Stomach (tissue), 9 donors: ENCODE data around the gene MTRFR. TPM values are rescaled to one million over a fixed set of nuclear protein-coding genes. Genes with fewer than 3 reads are reported as not detected.

ENCODE experiments used
- DNase-seq, 2 donors: peaks; one replicate each; pipeline versions ENCODE4 v3.0.0 to v3.0.0-alpha.2; 2013 to 2019
- H3K27ac ChIP-seq, 5 donors: fragments of 200-600 bp in 4 of 5; sonication (generic) in 4 of 5; one replicate each; pipeline ENCODE4 v1.5.1; 2013 to 2019; ENCODE audit warnings: mild to moderate bottlenecking in 1 of 5, moderate library complexity in 1 of 5
- H3K27me3 ChIP-seq, 3 donors: fragments of 200-600 bp; sonication (generic); one replicate each; pipeline ENCODE4 v1.5.1; 2017 to 2019; ENCODE audit warnings: mixed run types in 1 of 3
- H3K36me3 ChIP-seq, 4 donors: fragments of 200-600 bp; sonication (generic); 1 replicate in 3 of 4; 2 replicates in 1 of 4; pipeline ENCODE4 v1.5.1; 2016 to 2019
- H3K4me1 ChIP-seq, 4 donors: fragments of 200-600 bp; sonication (generic); one replicate each; pipeline ENCODE4 v1.5.1; 2016 to 2019
- H3K4me3 ChIP-seq, 4 donors: fragments of 200-600 bp; sonication (generic) in 3 of 4; one replicate each; pipeline ENCODE4 v1.5.1; 2016 to 2019; ENCODE audit warnings: mild to moderate bottlenecking in 1 of 4
- H3K9me3 ChIP-seq, 4 donors: fragments of 200-600 bp; sonication (generic); one replicate each; pipeline ENCODE4 v1.5.1; 2016 to 2019
- EP300 ChIP-seq: sonication (generic); formaldehyde crosslinking; IDR thresholded peaks from one replicate; pipeline ENCODE4 v1.6.1; 2017; ENCODE audit warnings: antibody characterized with exemption
- POLR2A ChIP-seq, 4 donors: fragments of 450-650 bp; IDR thresholded peaks; one replicate each; pipeline ENCODE4 v1.6.1; 2016; ENCODE audit warnings: antibody characterized with exemption in 4 of 4, control low read depth in 2 of 4, mild to moderate bottlenecking in 1 of 4, moderate library complexity in 1 of 4
- POLR2AphosphoS5 ChIP-seq, 3 donors: sonication (generic); formaldehyde crosslinking; IDR thresholded peaks; one replicate each; pipeline ENCODE4 v1.6.1; 2016; ENCODE audit warnings: antibody characterized with exemption in 3 of 3
- WGBS, 5 donors: extraction: QIAGEN DNeasy Blood & Tissue Kit in 3 of 5; methylation state at CpG; one replicate each; pipeline versions ENCODE4 v1.1.5 to v1.1.7; 2013 to 2018; 5-methylcytosine and 5-hydroxymethylcytosine counted together
- intact Hi-C: fragments of 100-400 bp; cut with DNase I; formaldehyde crosslinking; loops from one replicate; pipeline ENCODE4 v1.15.1; 2023; ENCODE audit warnings: low total_unique reads
- polyA plus RNA-seq, 3 donors: library from polyadenylated mRNA; stranded (reverse); fragments of 200-250 nt; gene quantifications; one replicate each; pipeline ENCODE4 v1.2.3, GENCODE V29; 2013
- total RNA-seq, 5 donors: library from RNA; depleted of rRNA; stranded (reverse); fragments of >200 nt; gene quantifications; one replicate each; pipeline versions ENCODE4 v1.1.0 to v1.2.3, GENCODE V29; 2014 to 2016
- TF ChIP-seq, protein P1 (sequence below), 7 experiments: fragments of 450-650 bp in 4 of 7; fragments of 200-600 bp in 3 of 7; sonication (generic) in 3 of 7; IDR thresholded peaks; one replicate each; pipeline ENCODE4 v1.5.1; 2016 to 2019; ENCODE audit warnings: antibody characterized with exemption in 7 of 7, control low read depth in 2 of 7, mild to moderate bottlenecking in 1 of 7
- donor health status: healthy with polysubstance abuse.
- donor health status: Bipolar disorder and iron deficiency.
- donor health status: healthy.

Gene MTRFR
- total and polyA plus RNA-seq, 8 donors: 3.1 to 20.0 (median 9.7) TPM; not detected in 1

DNA sequence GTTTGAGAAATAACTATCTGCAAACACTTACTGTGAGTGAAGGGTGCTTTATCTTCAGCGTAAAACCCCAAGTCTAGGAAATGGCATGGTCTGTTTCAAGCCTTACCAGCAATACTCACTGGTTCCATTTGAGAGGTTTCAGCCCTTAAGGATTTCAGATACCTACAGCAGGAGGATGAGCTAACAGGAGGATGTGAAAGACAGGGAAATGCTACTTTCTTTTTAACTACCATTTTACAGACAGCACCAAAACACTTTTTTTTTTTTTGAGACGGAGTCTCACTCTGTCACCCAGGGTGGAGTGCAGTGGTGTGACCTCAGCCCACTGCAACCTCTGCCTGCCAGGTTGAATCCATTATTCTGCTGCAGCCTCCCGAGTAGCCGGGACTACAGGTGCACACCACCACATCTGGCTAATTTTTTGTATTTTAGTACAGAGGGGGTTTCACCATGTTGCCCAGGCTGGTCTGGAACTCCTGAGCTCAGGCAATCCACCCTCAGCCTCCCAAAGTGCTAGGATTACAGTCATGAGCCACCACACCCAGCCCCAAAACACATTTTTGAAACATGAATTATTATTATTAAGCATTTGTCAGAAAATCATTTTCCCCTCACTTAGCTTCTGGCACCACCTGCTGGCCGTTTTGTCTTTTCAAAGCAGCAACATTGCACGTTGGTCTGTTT is 4.6 kb downstream of the MTRFR start:
- Histone ChIP-seq H3K27ac (peak overlapping the region in 3 of 5 donors; percentile 32 to 57 (median 46)), H3K27me3 (no peaks in the 10 kb centered on the region), H3K4me3 (no peak overlapping the region), H3K9me3 (no peaks in the 10 kb centered on the region), H3K36me3 (peaks cover 0 to 20% (median 12%) of the 10 kb centered on the region in 4 donors), H3K4me1 (peaks cover 28 to 74% (median 56%) of the 10 kb centered on the region in 4 donors)
- TF ChIP-seq EP300 (no peak), POLR2A (IDR thresholded peaks at IDR 0.05) (no peak), POLR2AphosphoS5 (IDR thresholded peaks at IDR 0.05) (peak in 1 of 3 donors; percentile 31)
- TF ChIP-seq, protein P1, sequence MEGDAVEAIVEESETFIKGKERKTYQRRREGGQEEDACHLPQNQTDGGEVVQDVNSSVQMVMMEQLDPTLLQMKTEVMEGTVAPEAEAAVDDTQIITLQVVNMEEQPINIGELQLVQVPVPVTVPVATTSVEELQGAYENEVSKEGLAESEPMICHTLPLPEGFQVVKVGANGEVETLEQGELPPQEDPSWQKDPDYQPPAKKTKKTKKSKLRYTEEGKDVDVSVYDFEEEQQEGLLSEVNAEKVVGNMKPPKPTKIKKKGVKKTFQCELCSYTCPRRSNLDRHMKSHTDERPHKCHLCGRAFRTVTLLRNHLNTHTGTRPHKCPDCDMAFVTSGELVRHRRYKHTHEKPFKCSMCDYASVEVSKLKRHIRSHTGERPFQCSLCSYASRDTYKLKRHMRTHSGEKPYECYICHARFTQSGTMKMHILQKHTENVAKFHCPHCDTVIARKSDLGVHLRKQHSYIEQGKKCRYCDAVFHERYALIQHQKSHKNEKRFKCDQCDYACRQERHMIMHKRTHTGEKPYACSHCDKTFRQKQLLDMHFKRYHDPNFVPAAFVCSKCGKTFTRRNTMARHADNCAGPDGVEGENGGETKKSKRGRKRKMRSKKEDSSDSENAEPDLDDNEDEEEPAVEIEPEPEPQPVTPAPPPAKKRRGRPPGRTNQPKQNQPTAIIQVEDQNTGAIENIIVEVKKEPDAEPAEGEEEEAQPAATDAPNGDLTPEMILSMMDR (IDR thresholded peaks at IDR 0.05): peak in 5 of 7 experiments; percentile 40 to 81 (median 66)
- WGBS, 5 donors: 46 to 51% (median 48%) methylated on average over 6 of the region's 6 CpGs
- intact Hi-C loops: loop anchor here (10.0 kb wide), 2 partner anchors 203 to 253 kb away; partner anchors contain the start of gene ARL6IP4
- DNase-seq: peak; percentile 69 to 86

DNA sequence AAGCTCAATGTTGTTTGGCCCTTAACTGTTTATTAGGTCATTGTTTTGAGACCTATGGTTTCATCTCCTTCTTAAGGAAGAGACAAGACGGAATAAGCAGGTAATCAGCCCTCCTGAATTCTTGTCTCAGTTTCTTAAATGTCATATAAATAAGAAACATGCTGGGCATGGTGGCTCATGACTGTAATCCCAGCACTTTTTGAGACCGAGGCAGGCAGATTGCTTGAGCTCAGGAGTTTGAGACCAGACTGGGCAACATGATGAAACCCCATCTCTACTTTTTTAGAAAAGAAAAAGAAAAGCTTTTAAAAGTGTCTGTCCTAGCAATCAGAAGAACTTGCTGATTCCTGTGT is 5.1 kb downstream of the MTRFR start:
- DNase-seq: no peak
- Histone ChIP-seq H3K4me3 (no peak overlapping the region), H3K9me3 (no peaks in the 10 kb centered on the region), H3K27ac (peak overlapping the region in 2 of 5 donors; percentile 26 to 46), H3K36me3 (peaks cover 0 to 20% (median 12%) of the 10 kb centered on the region in 4 donors), H3K27me3 (no peaks in the 10 kb centered on the region), H3K4me1 (peaks cover 28 to 75% (median 59%) of the 10 kb centered on the region in 4 donors)
- TF ChIP-seq, protein P1 (IDR thresholded peaks at IDR 0.05): peak in 1 of 7 experiments; percentile 9
- TF ChIP-seq POLR2A (IDR thresholded peaks at IDR 0.05): no peak
- 57 to 71% (median 60%) methylated on average over 2 of the region's 2 CpGs for WGBS, 5 donors
- intact Hi-C loops: loop anchor here (10.0 kb wide), 2 partner anchors 204 to 254 kb away; partner anchors contain the start of gene ARL6IP4

DNA sequence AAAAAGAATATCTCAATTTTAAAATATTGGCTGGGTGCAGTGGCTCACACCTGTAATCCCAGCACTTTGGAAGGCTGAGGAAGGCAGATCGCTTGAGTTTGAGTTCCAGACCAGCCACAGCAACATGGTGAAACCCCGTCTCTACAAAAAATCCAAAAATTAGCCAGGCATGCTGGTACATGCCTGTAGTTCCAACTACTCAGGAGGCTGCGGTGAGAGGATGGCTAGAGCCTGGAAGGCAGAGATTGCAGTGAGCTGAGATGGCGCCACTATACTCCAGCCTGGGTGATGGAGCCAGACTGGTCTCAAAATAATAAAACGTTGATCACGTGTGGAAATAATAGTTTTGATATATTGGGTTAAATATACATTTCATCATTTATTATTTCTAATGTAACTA is 5.7 kb downstream of the MTRFR start:
- WGBS, 5 donors: 79 to 90% (median 87%) methylated on average over 6 of the region's 6 CpGs

DNA sequence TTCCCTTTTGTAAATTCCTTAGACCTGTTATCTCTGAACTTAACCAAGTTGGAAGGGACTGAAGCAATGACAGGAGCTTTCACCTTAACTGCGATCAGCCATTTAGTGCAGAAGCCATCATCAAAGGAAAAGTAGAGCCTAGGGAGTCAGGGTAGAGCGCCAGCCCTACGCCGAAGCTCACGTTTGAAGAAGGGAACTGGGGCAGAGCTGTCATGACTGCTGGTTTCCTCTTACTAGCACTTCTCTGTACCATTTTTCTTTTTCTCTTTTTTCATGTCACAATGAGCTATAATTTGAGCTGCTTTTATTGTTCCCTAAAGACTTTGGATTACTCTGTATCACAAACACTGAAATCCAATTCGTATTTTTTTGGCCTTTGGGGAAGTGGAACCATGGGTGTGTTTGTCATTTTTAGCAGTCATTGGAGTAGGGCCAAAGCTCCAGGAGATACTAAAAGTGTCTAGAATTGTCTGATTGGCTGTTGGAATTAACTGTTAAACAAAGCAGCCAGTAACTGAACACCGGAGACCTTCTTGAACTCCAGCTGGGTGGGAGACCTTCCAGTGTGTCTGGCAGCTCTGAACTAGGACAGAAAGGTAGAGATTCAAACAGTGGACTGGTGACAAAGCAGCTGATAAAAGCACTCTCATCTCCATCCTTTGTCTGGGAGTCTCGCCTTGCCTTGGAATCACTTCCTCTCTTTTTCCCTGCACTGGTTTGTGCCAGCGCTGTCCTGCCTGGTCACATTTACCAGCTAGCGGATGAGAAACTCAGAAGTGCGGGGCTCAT is 9.1 kb downstream of the MTRFR start:
- H3K36me3 ChIP-seq: peaks cover 0 to 20% (median 10%) of the 10 kb centered on the region in 4 donors
- no peaks in the 10 kb centered on the region for H3K9me3 ChIP-seq
- peak overlapping the region in 2 of 5 donors; percentile 38 to 41 for H3K27ac ChIP-seq
- H3K4me1 ChIP-seq: peaks cover 1 to 45% (median 25%) of the 10 kb centered on the region in 4 donors
- TF ChIP-seq EP300: no peak
- no peak for TF ChIP-seq POLR2AphosphoS5 (IDR thresholded peaks at IDR 0.05)
- TF ChIP-seq, protein P1 (IDR thresholded peaks at IDR 0.05): no peak
- no peak for TF ChIP-seq POLR2A (IDR thresholded peaks at IDR 0.05)
- no peaks in the 10 kb centered on the region for H3K27me3 ChIP-seq
- 45 to 67% (median 57%) methylated on average over 11 of the region's 11 CpGs for WGBS, 5 donors
- no peak overlapping the region for H3K4me3 ChIP-seq
- no peak for DNase-seq
- intact Hi-C loops: no loop called here

More for the DNA sequence above, 5.7 kb downstream of the MTRFR start:
- Histone ChIP-seq H3K36me3 (peaks cover 0 to 20% (median 12%) of the 10 kb centered on the region in 4 donors), H3K27me3 (no peaks in the 10 kb centered on the region), H3K27ac (peak overlapping the region in 1 of 5 donors; percentile 46), H3K9me3 (no peaks in the 10 kb centered on the region), H3K4me3 (no peak overlapping the region), H3K4me1 (peaks cover 27 to 72% (median 56%) of the 10 kb centered on the region in 4 donors)
- intact Hi-C loops: loop anchor here (10.0 kb wide), 2 partner anchors 204 to 254 kb away; partner anchors contain the start of gene ARL6IP4
- TF ChIP-seq, protein P1 (IDR thresholded peaks at IDR 0.05): no peak
- TF ChIP-seq POLR2A (IDR thresholded peaks at IDR 0.05) (no peak), POLR2AphosphoS5 (IDR thresholded peaks at IDR 0.05) (no peak), EP300 (no peak)
- no peak for DNase-seq
